Muscle layer of duodenum (tissue), 2 donors: ENCODE results near the gene HMGB1.
A peak's percentile ranks its signal among the peaks of the same experiment; 100 is the strongest.

Experiments
- H3K27ac ChIP-seq: one replicate; pipeline ENCODE4 v1.7.0; 2013; ENCODE audit warnings: mild to moderate bottlenecking, low read length
- H3K27me3 ChIP-seq: one replicate; pipeline ENCODE4 v1.7.0; 2013; ENCODE audit warnings: low read depth, mild to moderate bottlenecking, control low read depth, low read length
- H3K36me3 ChIP-seq, 2 donors: one replicate each; pipeline ENCODE4 v1.7.0; 2013; ENCODE audit warnings: low read length in 2 of 2, control low read depth in 1 of 2, mild to moderate bottlenecking in 1 of 2; ENCODE audit not compliant: insufficient read depth in 2 of 2, control insufficient read depth in 1 of 2
- H3K4me1 ChIP-seq, 2 donors: one replicate each; pipeline ENCODE4 v1.7.0; 2013; ENCODE audit warnings: low read length in 2 of 2, mild to moderate bottlenecking in 2 of 2, control low read depth in 1 of 2, moderate library complexity in 1 of 2; ENCODE audit not compliant: insufficient read depth in 2 of 2, control insufficient read depth in 1 of 2
- H3K4me3 ChIP-seq, 2 donors: one replicate each; pipeline ENCODE4 v1.7.0; 2013; ENCODE audit warnings: low read length in 2 of 2, low read depth in 1 of 2, mild to moderate bottlenecking in 1 of 2
- H3K9me3 ChIP-seq, 2 donors: one replicate each; pipeline ENCODE4 v1.7.0; 2013; ENCODE audit warnings: low read length in 2 of 2, control low read depth in 1 of 2, mild to moderate bottlenecking in 1 of 2; ENCODE audit not compliant: control insufficient read depth in 1 of 2
- donor health status: healthy.

Gene HMGB1

DNA sequence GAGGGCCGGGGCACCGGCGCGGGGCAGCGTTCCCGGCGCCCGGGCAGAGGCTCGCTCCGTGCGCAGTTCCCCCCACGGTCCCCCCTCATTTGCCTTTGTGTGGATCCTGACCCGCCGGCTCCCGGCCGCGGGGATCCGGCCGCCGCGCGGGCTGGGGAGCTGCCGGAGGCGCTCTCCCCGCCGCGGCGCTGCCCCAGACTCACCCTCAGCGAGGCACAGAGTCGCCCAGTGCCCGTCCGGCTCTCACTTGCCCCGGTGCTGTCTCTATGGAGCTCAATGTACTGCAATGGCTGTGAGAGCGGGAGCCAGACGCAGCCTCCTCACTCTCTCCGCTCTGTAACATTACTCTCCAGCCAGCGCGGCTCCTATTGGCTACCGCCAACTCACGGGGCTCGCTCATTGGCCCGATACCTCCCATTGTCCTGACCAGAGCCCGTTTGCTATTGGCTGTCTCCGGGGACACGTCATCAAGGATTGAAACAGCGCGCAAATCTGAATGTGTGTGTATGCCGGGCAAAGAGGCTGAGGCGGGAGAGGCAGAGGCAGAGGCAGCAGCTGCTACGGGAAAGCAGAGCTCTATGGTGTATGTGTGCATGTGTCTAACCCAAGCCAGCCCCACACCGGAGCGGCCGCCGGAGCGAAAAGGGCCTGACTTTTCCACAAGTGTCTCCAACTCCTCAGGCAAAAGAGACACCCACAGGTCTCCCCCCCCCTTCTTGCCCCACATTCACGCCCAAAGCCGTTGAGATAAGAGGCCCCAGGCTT lies at the start of gene HMGB1:
HMGB1 (minus strand) TSS at position 344 of the 765 bp plus-strand sequence. CDS start 2,256 bp downstream, outside the sequence.
- Histone ChIP-seq H3K4me3 (peak within 1 kb of the TSS; percentile 52 to 78), H3K9me3 (no peaks in the 10 kb centered on the region), H3K27me3 (no peaks in the 10 kb centered on the region), H3K36me3 (peaks cover 0 to 14% of the 10 kb centered on the region in 2 donors), H3K4me1 (peaks cover 0 to 29% of the 10 kb centered on the region in 2 donors), H3K27ac (peak within 1 kb of the TSS; percentile 79)

GRCh38 chr13:30510811-30511371 lies 45.2 kb upstream of the HMGB1 start:
- H3K36me3 ChIP-seq, result no peaks in the 10 kb centered on the region
- no peaks in the 10 kb centered on the region for H3K9me3 ChIP-seq
- H3K27ac ChIP-seq, result no peak overlapping the region
- H3K27me3 ChIP-seq, result no peaks in the 10 kb centered on the region
- H3K4me3 ChIP-seq, result no peak overlapping the region
- H3K4me1 ChIP-seq, result no peaks in the 10 kb centered on the region

DNA sequence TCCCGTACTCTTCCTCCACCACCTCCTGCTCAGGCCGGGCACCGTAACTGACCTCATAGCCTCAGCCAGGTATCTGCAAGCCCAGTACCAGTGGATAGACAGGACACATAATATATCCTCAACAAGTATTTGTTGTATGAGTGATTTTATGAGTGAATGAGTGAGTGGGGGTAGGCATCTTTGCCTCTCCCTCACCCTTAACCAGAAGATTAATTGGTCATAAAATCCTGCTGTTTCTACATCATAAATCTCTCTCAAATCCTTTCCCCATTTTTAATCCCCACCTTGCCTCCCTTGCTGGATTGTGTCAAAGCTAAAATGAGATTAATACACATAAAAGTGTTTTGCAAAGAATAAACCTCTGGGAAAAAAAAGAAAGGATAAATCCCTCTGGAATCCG lies 44.4 kb upstream of the HMGB1 start:
- no peak overlapping the region for H3K27ac ChIP-seq
- H3K9me3 ChIP-seq, result no peaks in the 10 kb centered on the region
- H3K27me3 ChIP-seq, result no peaks in the 10 kb centered on the region
- no peak overlapping the region for H3K4me3 ChIP-seq
- no peaks in the 10 kb centered on the region for H3K36me3 ChIP-seq
- H3K4me1 ChIP-seq, result no peaks in the 10 kb centered on the region

GRCh38 chr13:30509254-30510050 lies 43.7 kb upstream of the HMGB1 start:
- Histone ChIP-seq H3K27ac (no peak overlapping the region), H3K4me1 (no peaks in the 10 kb centered on the region), H3K9me3 (no peaks in the 10 kb centered on the region), H3K27me3 (no peaks in the 10 kb centered on the region), H3K4me3 (no peak overlapping the region), H3K36me3 (no peaks in the 10 kb centered on the region)

- Histone ChIP-seq H3K4me3 (no peak overlapping the region), H3K27ac (no peak overlapping the region), H3K9me3 (no peaks in the 10 kb centered on the region), H3K27me3 (no peaks in the 10 kb centered on the region), H3K36me3 (no peaks in the 10 kb centered on the region), H3K4me1 (no peaks in the 10 kb centered on the region)
Measured at GRCh38 chr13:30504081-30504480, 38.3 kb upstream of the HMGB1 start.

GRCh38 chr13:30502237-30502636 lies 36.5 kb upstream of the HMGB1 start:
- H3K36me3 ChIP-seq, result no peaks in the 10 kb centered on the region
- no peaks in the 10 kb centered on the region for H3K27me3 ChIP-seq
- no peak overlapping the region for H3K27ac ChIP-seq
- H3K4me3 ChIP-seq, result no peak overlapping the region
- H3K9me3 ChIP-seq, result no peaks in the 10 kb centered on the region
- H3K4me1 ChIP-seq, result no peaks in the 10 kb centered on the region

- Histone ChIP-seq H3K27ac (no peak overlapping the region), H3K4me1 (no peaks in the 10 kb centered on the region), H3K36me3 (no peaks in the 10 kb centered on the region), H3K27me3 (no peaks in the 10 kb centered on the region), H3K9me3 (no peaks in the 10 kb centered on the region), H3K4me3 (no peak overlapping the region)
Measured at GRCh38 chr13:30499338-30499737, 33.6 kb upstream of the HMGB1 start.

- H3K4me3 ChIP-seq, result no peak overlapping the region
- H3K27me3 ChIP-seq, result no peaks in the 10 kb centered on the region
- H3K27ac ChIP-seq, result no peak overlapping the region
- H3K9me3 ChIP-seq, result no peaks in the 10 kb centered on the region
- H3K36me3 ChIP-seq, result no peaks in the 10 kb centered on the region
- H3K4me1 ChIP-seq, result no peaks in the 10 kb centered on the region
Measured at GRCh38 chr13:30496147-30496546, 30.4 kb upstream of the HMGB1 start.

- H3K4me1 ChIP-seq, result no peaks in the 10 kb centered on the region
- H3K27ac ChIP-seq, result no peak overlapping the region
- no peaks in the 10 kb centered on the region for H3K9me3 ChIP-seq
- H3K4me3 ChIP-seq, result no peak overlapping the region
- H3K27me3 ChIP-seq, result no peaks in the 10 kb centered on the region
- no peaks in the 10 kb centered on the region for H3K36me3 ChIP-seq
Measured at GRCh38 chr13:30495746-30496145, 30.0 kb upstream of the HMGB1 start.

DNA sequence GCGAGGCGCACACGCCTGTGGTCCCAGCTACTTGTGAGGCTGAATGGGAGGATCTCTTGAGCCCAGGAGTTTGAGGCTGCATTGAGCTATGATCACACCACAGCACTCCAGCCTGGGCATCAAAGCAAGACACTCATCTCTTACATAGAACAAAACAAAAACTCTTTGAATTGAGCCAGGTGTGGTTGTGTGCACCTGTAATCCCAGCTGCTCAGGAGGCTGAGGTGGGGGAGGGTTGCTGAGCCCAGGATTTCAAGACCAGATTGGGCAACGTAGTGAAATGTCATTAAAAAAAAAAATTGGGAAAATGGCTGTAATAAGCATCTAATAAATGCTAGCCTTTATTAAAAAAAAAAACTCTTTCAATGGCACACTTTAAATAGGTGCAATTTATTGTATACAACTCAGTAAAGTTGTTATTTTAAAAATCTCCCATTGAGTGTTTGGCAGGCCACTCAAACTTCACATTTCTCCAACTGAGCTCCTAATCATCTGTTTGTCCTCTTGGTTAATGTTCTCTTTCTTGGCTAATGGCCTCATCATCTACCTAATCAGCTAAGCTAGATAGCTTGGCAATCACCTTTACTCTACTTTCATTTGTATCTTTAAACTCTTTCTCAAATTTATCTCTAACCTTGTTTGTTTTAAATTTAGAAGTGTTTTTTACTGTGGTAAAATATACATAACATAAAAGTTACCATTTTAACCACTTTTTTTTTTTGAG lies 28.1 kb upstream of the HMGB1 start:
- Histone ChIP-seq H3K27me3 (no peaks in the 10 kb centered on the region), H3K4me3 (no peak overlapping the region), H3K36me3 (no peaks in the 10 kb centered on the region), H3K4me1 (no peaks in the 10 kb centered on the region), H3K9me3 (no peaks in the 10 kb centered on the region), H3K27ac (no peak overlapping the region)

- H3K36me3 ChIP-seq, result no peaks in the 10 kb centered on the region
- no peaks in the 10 kb centered on the region for H3K27me3 ChIP-seq
- no peaks in the 10 kb centered on the region for H3K9me3 ChIP-seq
- no peak overlapping the region for H3K4me3 ChIP-seq
- H3K27ac ChIP-seq, result no peak overlapping the region
- no peaks in the 10 kb centered on the region for H3K4me1 ChIP-seq
Measured at GRCh38 chr13:30487075-30487470, 21.3 kb upstream of the HMGB1 start.
